ENCODE data around the gene DHX15. TPM values are rescaled to one million over a fixed set of nuclear protein-coding genes. Genes with fewer than 3 reads are reported as not detected.

The DHX15 gene
- total and polyA plus RNA-seq, 2 of the 8 experiments (the other 6 are each of a cell fraction or from before 2014, with no cell fraction given) = 126 to 286 TPM

DNA sequence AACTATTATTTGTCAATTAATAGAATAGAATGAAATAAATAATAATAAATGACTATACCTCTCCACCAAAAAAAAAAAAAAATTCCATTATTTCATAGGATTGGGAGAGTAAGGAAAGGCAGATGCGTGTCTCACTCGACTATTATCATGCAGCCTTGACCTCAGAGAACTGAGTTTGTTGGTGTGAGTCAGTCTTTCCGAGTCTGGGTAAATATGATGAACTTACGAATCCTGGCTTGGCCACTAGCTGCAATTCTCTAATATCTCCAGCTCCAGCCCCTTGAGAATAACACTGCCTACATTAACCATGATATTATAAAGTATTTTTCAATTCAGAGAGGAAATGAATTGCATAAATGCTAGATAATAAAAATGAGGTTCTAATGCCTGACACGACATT, 46.6 kb upstream of the DHX15 start:
- H2BK15ac ChIP-seq (ENCODE audit: low read length) = no peak overlapping the region
- H3K27ac ChIP-seq (ENCODE audit: low read depth, low read length) = no peak overlapping the region
- H3K4me1 ChIP-seq (replicated peaks in 1 of 4; ENCODE audit: control insufficient read depth in 3 of 4, insufficient read depth in 4 of 4, low read length in 3 of 4) = no peaks in the 10 kb centered on the region
- no peak overlapping the region for H3K56ac ChIP-seq (replicated peaks; ENCODE audit: insufficient read length, low read depth, low read length)
- H3K79me2 ChIP-seq (ENCODE audit: control insufficient read depth in 1 of 2, insufficient read depth in 2 of 2, low read length in 2 of 2) = no peaks in the 10 kb centered on the region
- H4K20me1 ChIP-seq (replicated peaks in 1 of 2; ENCODE audit: control insufficient read depth in 1 of 2, insufficient read depth in 2 of 2, low read length in 2 of 2) = no peaks in the 10 kb centered on the region
- POLR2A ChIA-PET (ENCODE audit: partially characterized antibody) = interaction anchor here (0.6 to 1.1 kb wide), 2 partner anchors 46 to 212 kb away, joined by 3 read pairs; partner anchors contain the start of gene DHX15
- H2BK120ac ChIP-seq (replicated peaks; ENCODE audit: low read depth, low read length) = no peak overlapping the region
- no peaks in the 10 kb centered on the region for H3K9me3 ChIP-seq (ENCODE audit: insufficient read depth in 2 of 2, low read depth in 1 of 2, low read length in 1 of 2)
- no peak overlapping the region for H2BK12ac ChIP-seq (ENCODE audit: low read depth, low read length)
- no peaks in the 10 kb centered on the region for H3K23me2 ChIP-seq (ENCODE audit: low read depth, low read length)
- H3K14ac ChIP-seq (ENCODE audit: insufficient read length) = no peak overlapping the region
- no peaks in the 10 kb centered on the region for H3K27me3 ChIP-seq (replicated peaks in 1 of 4; ENCODE audit: control insufficient read depth in 3 of 4, extremely low read depth in 1 of 4, insufficient read depth in 3 of 4, low read length in 3 of 4)
- no peak overlapping the region for H4K8ac ChIP-seq (ENCODE audit: extremely low read depth, insufficient read depth, low read length)
- CTCF ChIA-PET (ENCODE audit: partially characterized antibody) = interaction anchor here (0.8 to 1.5 kb wide), 2 partner anchors 32 to 162 kb away, joined by 3 to 5 read pairs; no protein-coding TSS in a partner anchor
- 90% methylated on average over 5 of the region's 5 CpGs; no CpG with 5 or more reads in 1 of the 2 experiments for WGBS, 2 experiments (ENCODE audit: extremely low coverage in 1 of 2, insufficient coverage in 1 of 2, insufficient read length in 1 of 2, insufficient replicate concordance in 2 of 2, low coverage in 1 of 2, low lambda C conversion rate in 2 of 2, missing lambda C conversion rate in 1 of 2)
- no peak overlapping the region for H2AFZ ChIP-seq (ENCODE audit: low read length)
- H3K18ac ChIP-seq (ENCODE audit: extremely low read depth, low read length) = no peak overlapping the region
- no peak overlapping the region for H2BK20ac ChIP-seq (ENCODE audit: low read length)
- no peak overlapping the region for H3K4me3 ChIP-seq (ENCODE audit: extremely low read depth in 1 of 4, insufficient read depth in 2 of 4, low read depth in 3 of 4, low read length in 4 of 4)
- H3K9ac ChIP-seq (replicated peaks in 1 of 4; ENCODE audit: extremely low read depth in 1 of 4, low read depth in 3 of 4, low read length in 3 of 4) = no peak overlapping the region
- no peaks in the 10 kb centered on the region for H3K79me1 ChIP-seq (ENCODE audit: low read depth, low read length)
- no peak for FAIRE-seq
- H4K5ac ChIP-seq (ENCODE audit: insufficient read length, low read depth, low read length) = no peak overlapping the region
- no peak overlapping the region for H2AK5ac ChIP-seq (ENCODE audit: low read depth, low read length)
- H3K23ac ChIP-seq (ENCODE audit: insufficient read length) = no peak overlapping the region
- no peak overlapping the region for H4K91ac ChIP-seq (replicated peaks; ENCODE audit: insufficient read length, low read length)
- no peaks in the 10 kb centered on the region for H3K36me3 ChIP-seq (ENCODE audit: control insufficient read depth in 2 of 4, insufficient read depth in 4 of 4, low read length in 3 of 4)
- DNase-seq (ENCODE audit: low read depth in 1 of 2, low spot score in 2 of 2) = no peak
- H3K4me2 ChIP-seq (ENCODE audit: insufficient read depth in 1 of 2, low read depth in 2 of 2, low read length in 2 of 2) = no peak overlapping the region
- H2BK5ac ChIP-seq (ENCODE audit: low read depth, low read length) = no peak overlapping the region
- H3K4ac ChIP-seq (replicated peaks; ENCODE audit: insufficient read length, low read depth, low read length) = no peak overlapping the region
- TF ChIP-seq JUND (IDR thresholded peaks at IDR 0.05; ENCODE audit: low read length) (no peak), GABPA (IDR thresholded peaks at IDR 0.05; ENCODE audit: borderline replicate concordance, insufficient read depth, low read length) (no peak), RFX5 (IDR thresholded peaks at IDR 0.05; ENCODE audit: borderline replicate concordance, low read depth, low read length) (no peak), JUN (IDR thresholded peaks at IDR 0.05; ENCODE audit: low read depth, low read length) (no peak), YY1 (IDR thresholded peaks at IDR 0.05; ENCODE audit: low read depth, low read length) (no peak), POLR2AphosphoS5 (IDR thresholded peaks at IDR 0.05; ENCODE audit: low read depth, low read length) (no peak), KDM1A (IDR thresholded peaks at IDR 0.05; ENCODE audit: borderline replicate concordance, low read length) (no peak), SIX5 (IDR thresholded peaks at IDR 0.05; ENCODE audit: low read depth, low read length) (no peak), POU5F1 (IDR thresholded peaks at IDR 0.05; ENCODE audit: low read depth, low read length) (no peak), BCL11A (IDR thresholded peaks at IDR 0.05; ENCODE audit: low read depth in 2 of 2, low read length in 2 of 2) (no peak), RNF2 (IDR thresholded peaks at IDR 0.05; ENCODE audit: borderline replicate concordance, low read depth, low read length, missing control alignments, poor library complexity, severe bottlenecking) (no peak), CHD2 (IDR thresholded peaks at IDR 0.05; ENCODE audit: low read length) (no peak)
- TF ChIP-seq, protein P1, sequence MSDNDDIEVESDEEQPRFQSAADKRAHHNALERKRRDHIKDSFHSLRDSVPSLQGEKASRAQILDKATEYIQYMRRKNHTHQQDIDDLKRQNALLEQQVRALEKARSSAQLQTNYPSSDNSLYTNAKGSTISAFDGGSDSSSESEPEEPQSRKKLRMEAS (IDR thresholded peaks at IDR 0.05) = no peak
- TF ChIP-seq, protein P2, sequence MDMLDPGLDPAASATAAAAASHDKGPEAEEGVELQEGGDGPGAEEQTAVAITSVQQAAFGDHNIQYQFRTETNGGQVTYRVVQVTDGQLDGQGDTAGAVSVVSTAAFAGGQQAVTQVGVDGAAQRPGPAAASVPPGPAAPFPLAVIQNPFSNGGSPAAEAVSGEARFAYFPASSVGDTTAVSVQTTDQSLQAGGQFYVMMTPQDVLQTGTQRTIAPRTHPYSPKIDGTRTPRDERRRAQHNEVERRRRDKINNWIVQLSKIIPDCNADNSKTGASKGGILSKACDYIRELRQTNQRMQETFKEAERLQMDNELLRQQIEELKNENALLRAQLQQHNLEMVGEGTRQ (IDR thresholded peaks at IDR 0.05; ENCODE audit: low read length) = no peak
